ENCODE measurements around the gene KDM7A. TPM values are rescaled to one million over a fixed set of nuclear protein-coding genes. Genes with fewer than 3 reads are reported as not detected.

The KDM7A gene
- total and polyA plus RNA-seq, 10 of the 15 experiments (the other 5 are each of a cell fraction or from before 2014, with no cell fraction given) = 0.07 to 0.96 (median 0.74) TPM

DNA sequence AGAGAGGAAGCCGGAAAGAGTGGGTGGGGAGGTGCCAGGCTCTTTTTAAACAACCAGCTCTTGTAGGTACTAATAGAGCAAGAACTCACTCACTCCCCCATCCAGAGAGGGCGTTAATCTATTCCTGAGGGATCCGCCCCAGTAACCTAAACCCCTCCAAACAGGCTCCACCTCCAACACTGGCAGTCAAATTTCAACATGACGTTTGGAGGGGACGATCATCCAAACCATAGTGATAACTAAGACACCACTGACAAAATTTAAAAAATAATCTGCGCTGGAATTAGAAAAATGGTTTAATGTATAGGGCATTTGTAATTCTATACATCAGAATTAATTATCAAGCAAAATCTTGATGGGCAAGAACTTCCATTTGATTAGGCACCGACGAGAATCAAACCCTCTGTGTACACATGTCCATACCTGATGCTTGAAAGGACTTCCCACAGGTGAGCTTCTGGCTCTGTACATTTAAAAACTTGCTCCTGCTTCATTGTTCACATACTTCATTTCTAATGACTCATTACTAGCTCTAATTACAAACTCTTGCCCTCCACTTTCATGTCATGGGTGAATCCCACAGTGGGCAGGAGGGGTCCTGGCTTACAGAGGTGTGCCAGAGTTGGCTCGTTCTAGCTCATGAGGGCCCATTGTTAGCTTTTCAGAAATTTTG is 20.6 kb upstream of the KDM7A start:
- no peak for FAIRE-seq
- H3K4me2 ChIP-seq (ENCODE audit: control insufficient read depth, insufficient read depth) = no peak overlapping the region
- peaks cover 0 to 3% of the 10 kb centered on the region in 2 experiments; a peak in 1 of 4 replicates for H3K27me3 ChIP-seq (replicated peaks in 1 of 2; ENCODE audit: control insufficient read depth in 2 of 2, insufficient read depth in 2 of 2, low read length in 1 of 2)
- 67% methylated on average over 9 of the region's 9 CpGs for WGBS (ENCODE audit: insufficient coverage, insufficient replicate concordance, low lambda C conversion rate, missing lambda C conversion rate)
- ChIA-PET CTCF (interaction anchor here (1.8 kb wide), 1 partner anchor 12 kb away, joined by 6 read pairs; no protein-coding TSS in a partner anchor), RAD21 (ENCODE audit: unreplicated experiment) (no interaction called here), SMC1A (ENCODE audit: uncharacterized antibody, unreplicated experiment) (interaction anchor here (1.0 kb wide), 1 partner anchor 62 kb away, joined by 3 read pairs; no protein-coding TSS in a partner anchor), POLR2A (interaction anchor here (0.5 kb wide), 1 partner anchor 57 kb away, joined by 5 read pairs; no protein-coding TSS in a partner anchor)
- no peak overlapping the region for H3K9ac ChIP-seq (ENCODE audit: control insufficient read depth, insufficient read depth, low read length)
- no peaks in the 10 kb centered on the region for H4K20me1 ChIP-seq (ENCODE audit: control insufficient read depth, insufficient read depth)
- H3K9me3 ChIP-seq (replicated peaks; ENCODE audit: control insufficient read depth, insufficient read depth, low read length) = peaks cover 5% of the 10 kb centered on the region; the same call in 2 of the 3 replicates
- BruUV-seq (replicated peaks) = no TSS peak
- no peak overlapping the region for H3K27ac ChIP-seq (ENCODE audit: control insufficient read depth, insufficient read depth)
- DNase-seq (ENCODE audit: low read depth, low spot score) = no peak
- H3K4me1 ChIP-seq (ENCODE audit: control insufficient read depth, insufficient read depth, low read length) = no peaks in the 10 kb centered on the region
- TF ChIP-seq, protein P1, sequence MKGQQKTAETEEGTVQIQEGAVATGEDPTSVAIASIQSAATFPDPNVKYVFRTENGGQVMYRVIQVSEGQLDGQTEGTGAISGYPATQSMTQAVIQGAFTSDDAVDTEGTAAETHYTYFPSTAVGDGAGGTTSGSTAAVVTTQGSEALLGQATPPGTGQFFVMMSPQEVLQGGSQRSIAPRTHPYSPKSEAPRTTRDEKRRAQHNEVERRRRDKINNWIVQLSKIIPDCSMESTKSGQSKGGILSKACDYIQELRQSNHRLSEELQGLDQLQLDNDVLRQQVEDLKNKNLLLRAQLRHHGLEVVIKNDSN (IDR thresholded peaks at IDR 0.05; ENCODE audit: borderline replicate concordance, extremely low read length, insufficient read depth, low read depth, low read length) = no peak
- TF ChIP-seq SIN3A (IDR thresholded peaks at IDR 0.05; ENCODE audit: low read depth, low read length) (no peak), TARDBP (IDR thresholded peaks at IDR 0.05; ENCODE audit: borderline replicate concordance) (no peak), ATF7 (IDR thresholded peaks at IDR 0.05; ENCODE audit: low read depth) (no peak), POLR2A (IDR thresholded peaks at IDR 0.05; ENCODE audit: low read depth, low read length) (no peak), CBX5 (IDR thresholded peaks at IDR 0.05; ENCODE audit: low read depth) (no peak)
- TF ChIP-seq, protein P2, sequence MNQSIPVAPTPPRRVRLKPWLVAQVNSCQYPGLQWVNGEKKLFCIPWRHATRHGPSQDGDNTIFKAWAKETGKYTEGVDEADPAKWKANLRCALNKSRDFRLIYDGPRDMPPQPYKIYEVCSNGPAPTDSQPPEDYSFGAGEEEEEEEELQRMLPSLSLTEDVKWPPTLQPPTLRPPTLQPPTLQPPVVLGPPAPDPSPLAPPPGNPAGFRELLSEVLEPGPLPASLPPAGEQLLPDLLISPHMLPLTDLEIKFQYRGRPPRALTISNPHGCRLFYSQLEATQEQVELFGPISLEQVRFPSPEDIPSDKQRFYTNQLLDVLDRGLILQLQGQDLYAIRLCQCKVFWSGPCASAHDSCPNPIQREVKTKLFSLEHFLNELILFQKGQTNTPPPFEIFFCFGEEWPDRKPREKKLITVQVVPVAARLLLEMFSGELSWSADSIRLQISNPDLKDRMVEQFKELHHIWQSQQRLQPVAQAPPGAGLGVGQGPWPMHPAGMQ (IDR thresholded peaks at IDR 0.05; ENCODE audit: borderline replicate concordance) = no peak
- TF ChIP-seq, protein P3, sequence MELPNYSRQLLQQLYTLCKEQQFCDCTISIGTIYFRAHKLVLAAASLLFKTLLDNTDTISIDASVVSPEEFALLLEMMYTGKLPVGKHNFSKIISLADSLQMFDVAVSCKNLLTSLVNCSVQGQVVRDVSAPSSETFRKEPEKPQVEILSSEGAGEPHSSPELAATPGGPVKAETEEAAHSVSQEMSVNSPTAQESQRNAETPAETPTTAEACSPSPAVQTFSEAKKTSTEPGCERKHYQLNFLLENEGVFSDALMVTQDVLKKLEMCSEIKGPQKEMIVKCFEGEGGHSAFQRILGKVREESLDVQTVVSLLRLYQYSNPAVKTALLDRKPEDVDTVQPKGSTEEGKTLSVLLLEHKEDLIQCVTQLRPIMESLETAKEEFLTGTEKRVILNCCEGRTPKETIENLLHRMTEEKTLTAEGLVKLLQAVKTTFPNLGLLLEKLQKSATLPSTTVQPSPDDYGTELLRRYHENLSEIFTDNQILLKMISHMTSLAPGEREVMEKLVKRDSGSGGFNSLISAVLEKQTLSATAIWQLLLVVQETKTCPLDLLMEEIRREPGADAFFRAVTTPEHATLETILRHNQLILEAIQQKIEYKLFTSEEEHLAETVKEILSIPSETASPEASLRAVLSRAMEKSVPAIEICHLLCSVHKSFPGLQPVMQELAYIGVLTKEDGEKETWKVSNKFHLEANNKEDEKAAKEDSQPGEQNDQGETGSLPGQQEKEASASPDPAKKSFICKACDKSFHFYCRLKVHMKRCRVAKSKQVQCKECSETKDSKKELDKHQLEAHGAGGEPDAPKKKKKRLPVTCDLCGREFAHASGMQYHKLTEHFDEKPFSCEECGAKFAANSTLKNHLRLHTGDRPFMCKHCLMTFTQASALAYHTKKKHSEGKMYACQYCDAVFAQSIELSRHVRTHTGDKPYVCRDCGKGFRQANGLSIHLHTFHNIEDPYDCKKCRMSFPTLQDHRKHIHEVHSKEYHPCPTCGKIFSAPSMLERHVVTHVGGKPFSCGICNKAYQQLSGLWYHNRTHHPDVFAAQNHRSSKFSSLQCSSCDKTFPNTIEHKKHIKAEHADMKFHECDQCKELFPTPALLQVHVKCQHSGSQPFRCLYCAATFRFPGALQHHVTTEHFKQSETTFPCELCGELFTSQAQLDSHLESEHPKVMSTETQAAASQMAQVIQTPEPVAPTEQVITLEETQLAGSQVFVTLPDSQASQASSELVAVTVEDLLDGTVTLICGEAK (IDR thresholded peaks at IDR 0.05; ENCODE audit: borderline replicate concordance) = no peak
- H2AFZ ChIP-seq (ENCODE audit: control insufficient read depth, low read depth, low read length) = no peak overlapping the region
- H3K36me3 ChIP-seq (ENCODE audit: control insufficient read depth in 2 of 2, insufficient read depth in 2 of 2, low read length in 1 of 2) = no peaks in the 10 kb centered on the region
- intact Hi-C loops (cut with micrococcal nuclease; ENCODE audit: unreplicated experiment) = no loop called here
- in situ Hi-C loops (cut with MboI) = no loop called here
- no peak for ATAC-seq
- H3K4me3 ChIP-seq = no peak overlapping the region
- no peaks in the 10 kb centered on the region for H3K79me2 ChIP-seq (ENCODE audit: control insufficient read depth, insufficient read depth, low read length)

Data from GM12878 (cell line).